Prostate gland (tissue), 2 donors: ENCODE data around the gene AFF4.

Source experiments
- POLR2A ChIP-seq: fragments of 450-650 bp; IDR thresholded peaks from one replicate; pipeline ENCODE4 v1.6.1; 2016; ENCODE audit warnings: antibody characterized with exemption, mild to moderate bottlenecking
- TF ChIP-seq, protein P1 (sequence below), 4 experiments: fragments of 200-600 bp in 2 of 4; fragments of 450-650 bp in 2 of 4; sonication (generic) in 2 of 4; IDR thresholded peaks; 1 replicate in 3 of 4; 2 replicates in 1 of 4; pipeline ENCODE4 v1.5.1; 2016 to 2019; ENCODE audit warnings: antibody characterized with exemption in 4 of 4, mild to moderate bottlenecking in 2 of 4, moderate library complexity in 2 of 4

DNA sequence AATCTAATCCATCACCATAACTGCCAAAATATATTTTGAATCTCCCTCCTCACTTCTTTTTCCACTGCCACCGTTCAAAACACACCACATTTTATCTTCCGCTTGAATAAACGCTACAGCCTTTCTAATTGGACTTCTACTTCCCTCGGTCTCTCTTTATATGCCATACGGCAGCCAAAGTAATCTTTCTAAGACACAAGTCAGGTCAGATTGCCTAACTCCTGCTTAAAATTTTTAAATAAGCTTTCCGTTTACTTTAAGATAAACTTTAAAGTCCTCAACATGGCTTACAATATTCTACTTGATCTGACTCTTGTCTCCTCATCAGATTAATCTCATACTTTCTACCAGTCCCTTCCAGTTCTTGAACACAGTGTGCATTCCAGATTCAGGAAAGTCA, 9.7 kb downstream of the AFF4 start:
- TF ChIP-seq, protein P1, sequence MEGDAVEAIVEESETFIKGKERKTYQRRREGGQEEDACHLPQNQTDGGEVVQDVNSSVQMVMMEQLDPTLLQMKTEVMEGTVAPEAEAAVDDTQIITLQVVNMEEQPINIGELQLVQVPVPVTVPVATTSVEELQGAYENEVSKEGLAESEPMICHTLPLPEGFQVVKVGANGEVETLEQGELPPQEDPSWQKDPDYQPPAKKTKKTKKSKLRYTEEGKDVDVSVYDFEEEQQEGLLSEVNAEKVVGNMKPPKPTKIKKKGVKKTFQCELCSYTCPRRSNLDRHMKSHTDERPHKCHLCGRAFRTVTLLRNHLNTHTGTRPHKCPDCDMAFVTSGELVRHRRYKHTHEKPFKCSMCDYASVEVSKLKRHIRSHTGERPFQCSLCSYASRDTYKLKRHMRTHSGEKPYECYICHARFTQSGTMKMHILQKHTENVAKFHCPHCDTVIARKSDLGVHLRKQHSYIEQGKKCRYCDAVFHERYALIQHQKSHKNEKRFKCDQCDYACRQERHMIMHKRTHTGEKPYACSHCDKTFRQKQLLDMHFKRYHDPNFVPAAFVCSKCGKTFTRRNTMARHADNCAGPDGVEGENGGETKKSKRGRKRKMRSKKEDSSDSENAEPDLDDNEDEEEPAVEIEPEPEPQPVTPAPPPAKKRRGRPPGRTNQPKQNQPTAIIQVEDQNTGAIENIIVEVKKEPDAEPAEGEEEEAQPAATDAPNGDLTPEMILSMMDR (IDR thresholded peaks at IDR 0.05), result no peak
- no peak for TF ChIP-seq POLR2A
